H1 (cell line): Measurements from ENCODE around the gene CMTM1. TPM values are rescaled to one million over a fixed set of nuclear protein-coding genes. Genes with fewer than 3 reads are reported as not detected.

Experiments used
- CTCF ChIA-PET: fragments of 300-600 bp; sonication (Branson Sonifier 250); formaldehyde crosslinking; loops from one replicate; lab custom pipeline; 2021; ENCODE audit not compliant: partially characterized antibody; lab: Charles Lee
- POLR2A ChIA-PET: fragments of 300-600 bp; sonication (Branson Sonifier 250); formaldehyde crosslinking; loops from one replicate; lab custom pipeline; 2021; ENCODE audit warnings: inconsistent platforms; ENCODE audit not compliant: partially characterized antibody; lab: Charles Lee
- DNase-seq, 2 experiments: peaks; one replicate each; pipeline versions ENCODE4 v3.0.0 to v3.0.0-alpha.2; 2010 to 2022; ENCODE audit warnings: low spot score in 2 of 2, low read depth in 1 of 2, mixed read lengths in 1 of 2
- FAIRE-seq: peaks from 2 replicates; lab custom pipeline; 2011; peaks lifted over from hg19 to GRCh38; lab: Jason Lieb, UNC
- H2AFZ ChIP-seq: 2 replicates; pipeline ENCODE4 v1.8.1; 2012; ENCODE audit warnings: low read length, inconsistent platforms
- H2AK5ac ChIP-seq: 2 replicates; pipeline ENCODE4 v1.6.1; 2013; ENCODE audit warnings: low read depth, low read length
- H2BK120ac ChIP-seq: replicated peaks from 2 replicates; pipeline ENCODE3; 2013; ENCODE audit warnings: low read depth, low read length, inconsistent platforms
- H2BK12ac ChIP-seq: 2 replicates; pipeline ENCODE4 v1.6.1; 2013; ENCODE audit warnings: low read depth, low read length
- H2BK15ac ChIP-seq: 2 replicates; pipeline ENCODE4 v1.6.1; 2013; ENCODE audit warnings: low read length
- H2BK20ac ChIP-seq: 2 replicates; pipeline ENCODE4 v1.6.1; 2013; ENCODE audit warnings: low read length
- H2BK5ac ChIP-seq: 2 replicates; pipeline ENCODE4 v1.6.1; 2013; ENCODE audit warnings: low read depth, low read length
- H3K14ac ChIP-seq: 2 replicates; pipeline ENCODE4 v1.6.1; 2013; ENCODE audit warnings: inconsistent platforms; ENCODE audit not compliant: insufficient read length
- H3K18ac ChIP-seq: 2 replicates; pipeline ENCODE4 v1.6.1; 2013; ENCODE audit warnings: low read length; ENCODE audit errors: extremely low read depth
- H3K23ac ChIP-seq: 2 replicates; pipeline ENCODE4 v1.6.1; 2013; ENCODE audit warnings: inconsistent platforms; ENCODE audit not compliant: insufficient read length
- H3K23me2 ChIP-seq: 2 replicates; pipeline ENCODE4 v1.6.1; 2013; ENCODE audit warnings: low read depth, low read length
- H3K27ac ChIP-seq: 2 replicates; pipeline ENCODE4 v1.6.1; 2011; ENCODE audit warnings: low read depth, low read length, inconsistent platforms
- H3K27me3 ChIP-seq, 4 experiments: replicated peaks in 1 of 4; 1 replicate in 1 of 4; 2 replicates in 3 of 4; pipeline versions ENCODE4 v1.6.1 to v1.8.1; 2011 to 2013; ENCODE audit warnings: low read length in 3 of 4, mild to moderate bottlenecking in 3 of 4, inconsistent platforms in 2 of 4, mixed read lengths in 2 of 4, moderate library complexity in 1 of 4; ENCODE audit not compliant: control insufficient read depth in 3 of 4, insufficient read depth in 3 of 4; ENCODE audit errors: extremely low read depth in 1 of 4
- H3K36me3 ChIP-seq, 4 experiments: 2 replicates each; pipeline versions ENCODE4 v1.6.1 to v1.8.1; 2011 to 2013; ENCODE audit warnings: mild to moderate bottlenecking in 4 of 4, low read length in 3 of 4, moderate library complexity in 2 of 4, control low read depth in 1 of 4, inconsistent platforms in 1 of 4; ENCODE audit not compliant: insufficient read depth in 4 of 4, control insufficient read depth in 2 of 4
- H3K4ac ChIP-seq: replicated peaks from 2 replicates; pipeline ENCODE3; 2013; ENCODE audit warnings: low read length, low read depth, mixed read lengths, inconsistent platforms; ENCODE audit not compliant: insufficient read length
- H3K4me1 ChIP-seq, 4 experiments: replicated peaks in 1 of 4; 1 replicate in 1 of 4; 2 replicates in 3 of 4; pipeline versions ENCODE4 v1.6.1 to v1.8.1; 2011 to 2013; ENCODE audit warnings: low read length in 3 of 4, inconsistent platforms in 2 of 4, mixed read lengths in 1 of 4; ENCODE audit not compliant: insufficient read depth in 4 of 4, control insufficient read depth in 3 of 4
- H3K4me2 ChIP-seq, 2 experiments: 2 replicates each; pipeline versions ENCODE4 v1.6.1 to v1.8.1; 2011 to 2013; ENCODE audit warnings: low read depth in 2 of 2, low read length in 2 of 2, control low read depth in 1 of 2, inconsistent platforms in 1 of 2, mild to moderate bottlenecking in 1 of 2; ENCODE audit not compliant: insufficient read depth in 1 of 2
- H3K4me3 ChIP-seq, 4 experiments: fragments of 200-600, 300-600 bp in 1 of 4; sonication (generic), shearing (Covaris generic), sonication (Bioruptor Twin) in 1 of 4; 2 replicates each; pipeline versions ENCODE4 v1.5.1 to v1.8.1; 2011 to 2016; ENCODE audit warnings: low read length in 4 of 4, low read depth in 3 of 4, control low read depth in 2 of 4, inconsistent platforms in 2 of 4, mild to moderate bottlenecking in 2 of 4, mixed read lengths in 1 of 4, moderate library complexity in 1 of 4; ENCODE audit not compliant: insufficient read depth in 2 of 4; ENCODE audit errors: extremely low read depth in 1 of 4
- H3K56ac ChIP-seq: replicated peaks from 2 replicates; pipeline ENCODE3; 2013; ENCODE audit warnings: low read depth, mild to moderate bottlenecking, mixed read lengths, low read length, inconsistent platforms; ENCODE audit not compliant: insufficient read length
- H3K79me1 ChIP-seq: 2 replicates; pipeline ENCODE4 v1.6.1; 2013; ENCODE audit warnings: low read depth, low read length, control low read depth
- H3K79me2 ChIP-seq, 2 experiments: 2 replicates each; pipeline versions ENCODE4 v1.6.1 to v1.8.1; 2012 to 2013; ENCODE audit warnings: low read length in 2 of 2, mild to moderate bottlenecking in 2 of 2, inconsistent platforms in 1 of 2; ENCODE audit not compliant: insufficient read depth in 2 of 2, control insufficient read depth in 1 of 2
- H3K9ac ChIP-seq, 4 experiments: replicated peaks in 1 of 4; 1 replicate in 1 of 4; 2 replicates in 3 of 4; pipeline versions ENCODE4 v1.6.1 to v1.8.1; 2011 to 2013; ENCODE audit warnings: low read depth in 3 of 4, low read length in 3 of 4, control low read depth in 2 of 4, mild to moderate bottlenecking in 2 of 4, moderate library complexity in 2 of 4, inconsistent platforms in 1 of 4; ENCODE audit errors: extremely low read depth in 1 of 4
- H3K9me3 ChIP-seq, 2 experiments: 2 replicates each; pipeline versions ENCODE4 v1.6.1 to v1.8.1; 2012 to 2013; ENCODE audit warnings: mild to moderate bottlenecking in 2 of 2, moderate library complexity in 2 of 2, control low read depth in 1 of 2, inconsistent platforms in 1 of 2, low read depth in 1 of 2, low read length in 1 of 2, mixed read lengths in 1 of 2; ENCODE audit not compliant: insufficient read depth in 2 of 2
- H4K20me1 ChIP-seq, 2 experiments: replicated peaks in 1 of 2; 2 replicates each; pipeline versions ENCODE3 to v1.8.1; 2011 to 2013; ENCODE audit warnings: inconsistent platforms in 2 of 2, low read length in 2 of 2, mild to moderate bottlenecking in 1 of 2; ENCODE audit not compliant: insufficient read depth in 2 of 2, control insufficient read depth in 1 of 2
- H4K5ac ChIP-seq: 2 replicates; pipeline ENCODE4 v1.6.1; 2013; ENCODE audit warnings: low read length, low read depth, mixed read lengths, inconsistent platforms; ENCODE audit not compliant: insufficient read length
- H4K8ac ChIP-seq: 2 replicates; pipeline ENCODE4 v1.8.0; 2013; ENCODE audit warnings: mild to moderate bottlenecking, moderate library complexity, low read length, inconsistent platforms; ENCODE audit not compliant: insufficient read depth; ENCODE audit errors: extremely low read depth
- H4K91ac ChIP-seq: replicated peaks from 2 replicates; pipeline ENCODE3; 2013; ENCODE audit warnings: low read length, mixed read lengths, inconsistent platforms; ENCODE audit not compliant: insufficient read length
- ATF3 ChIP-seq: IDR thresholded peaks from 2 replicates; pipeline ENCODE4 v1.6.1; 2011; ENCODE audit warnings: low read depth, mild to moderate bottlenecking, low read length; ENCODE audit not compliant: insufficient read depth
- CBX5 ChIP-seq: fragments of 300-800, 300-1000 bp; sonication (generic); IDR thresholded peaks from 2 replicates; pipeline ENCODE4 v1.7.1; 2016; ENCODE audit warnings: antibody characterized with exemption, low read length, low read depth
- CTBP2 ChIP-seq: IDR thresholded peaks from 2 replicates; pipeline ENCODE4 v1.7.0; 2011; ENCODE audit warnings: borderline replicate concordance, mild to moderate bottlenecking, moderate library complexity, mixed read lengths, low read length; ENCODE audit not compliant: insufficient read depth, insufficient read length
- EP300 ChIP-seq, 2 experiments: IDR thresholded peaks; 1 replicate in 1 of 2; 2 replicates in 1 of 2; pipeline ENCODE4 v1.6.1; 2011 to 2012; ENCODE audit warnings: low read depth in 2 of 2, low read length in 2 of 2, mild to moderate bottlenecking in 2 of 2, borderline replicate concordance in 1 of 2, inconsistent platforms in 1 of 2, moderate library complexity in 1 of 2
- HDAC6 ChIP-seq: IDR thresholded peaks from one replicate; pipeline ENCODE4 v1.7.1; 2012; ENCODE audit warnings: low read depth, mild to moderate bottlenecking, inconsistent platforms, low read length, moderate library complexity
- JUN ChIP-seq: IDR thresholded peaks from 2 replicates; pipeline ENCODE4 v1.6.1; 2011; ENCODE audit warnings: low read depth, mild to moderate bottlenecking, improper control_type of control experiment, low read length
- KDM1A ChIP-seq: fragments of 200-600, 300-600 bp; sonication (generic); IDR thresholded peaks from 2 replicates; pipeline ENCODE4 v1.7.1; 2016; ENCODE audit warnings: mild to moderate bottlenecking, low read length, borderline replicate concordance
- RNF2 ChIP-seq: fragments of 200-900, 300-1000 bp; sonication (generic); IDR thresholded peaks from 2 replicates; pipeline ENCODE4 v1.7.1; 2016; ENCODE audit warnings: borderline replicate concordance, low read depth, mild to moderate bottlenecking, antibody characterized with exemption, low read length; ENCODE audit not compliant: poor library complexity, severe bottlenecking; ENCODE audit errors: missing control alignments
- SAP30 ChIP-seq: fragments of 300-600 bp; sonication (generic); IDR thresholded peaks from 2 replicates; pipeline ENCODE4 v1.7.1; 2012; ENCODE audit warnings: low read length, moderate library complexity, mild to moderate bottlenecking, inconsistent platforms; ENCODE audit not compliant: insufficient read depth, insufficient replicate concordance
- TAF7 ChIP-seq: optimal IDR thresholded peaks from 2 replicates; pipeline ENCODE3; 2011; ENCODE audit warnings: low read depth, mild to moderate bottlenecking, inconsistent platforms, low read length, moderate library complexity, borderline replicate concordance
- WGBS, 2 experiments: shearing (Covaris generic) in 1 of 2; methylation state at CpG; one replicate each; pipeline versions ENCODE4 v1.1.6 to v1.1.7; 2013 to 2015; ENCODE audit warnings: low lambda C conversion rate in 2 of 2, mixed read lengths in 2 of 2, inconsistent platforms in 1 of 2, low coverage in 1 of 2, missing lambda C conversion rate in 1 of 2; ENCODE audit not compliant: insufficient replicate concordance in 2 of 2, insufficient coverage in 1 of 2, insufficient read length in 1 of 2; ENCODE audit errors: extremely low coverage in 1 of 2, missing lambda C conversion rate in 1 of 2; 5-methylcytosine and 5-hydroxymethylcytosine counted together
- polyA plus RNA-seq, 7 experiments: library from polyadenylated mRNA; depleted of rRNA in 3 of 7; stranded (reverse) in 5 of 7; unstranded in 2 of 7; fragments of >200 nt in 5 of 7; fragments of 200-250 nt in 2 of 7; gene quantifications; 1 replicate in 5 of 7; 2 replicates in 1 of 7; 4 replicates in 1 of 7; pipeline versions ENCODE4 v1.2.1 to v1.2.3, GENCODE V29; 2011 to 2013; ENCODE audit warnings: missing spikeins in 2 of 7, mixed read lengths in 2 of 7
- total RNA-seq: library from RNA; stranded (reverse); fragmentation: NEBNext Ultra II Directional; extraction: Animal tissue kit (Norgen Biotek cat#: 25700); gene quantifications from 2 replicates; pipeline ENCODE4 v1.2.1, GENCODE V29; 2021

Gene CMTM1
- total and polyA plus RNA-seq, 2 of the 8 experiments (the other 6 are each of a cell fraction or from before 2014, with no cell fraction given), result 1.2 to 2.0 TPM

GRCh38 chr16:66561381-66562080 lies 4.7 kb upstream of the CMTM1 start:
- Histone ChIP-seq H2AFZ (no peak overlapping the region), H2BK5ac (no peak overlapping the region), H2BK120ac (no peak overlapping the region), H4K91ac (no peak overlapping the region), H3K79me2 (no peaks in the 10 kb centered on the region), H3K4me2 (no peak overlapping the region), H4K20me1 (peaks cover 0 to 2% of the 10 kb centered on the region in 2 experiments), H2AK5ac (no peak overlapping the region), H3K56ac (no peak overlapping the region), H3K23ac (no peak overlapping the region), H3K4me1 (no peaks in the 10 kb centered on the region), H3K79me1 (no peaks in the 10 kb centered on the region), H3K4ac (no peak overlapping the region), H3K14ac (no peak overlapping the region), H3K4me3 (no peak overlapping the region), H2BK15ac (no peak overlapping the region), H4K5ac (no peak overlapping the region), H3K18ac (no peak overlapping the region), H3K9ac (no peak overlapping the region), H3K36me3 (peaks cover 0 to under 1% (median 0%) of the 10 kb centered on the region in 4 experiments; a peak in 3 of 8 replicates), H3K27me3 (no peaks in the 10 kb centered on the region), H4K8ac (no peak overlapping the region), H2BK20ac (no peak overlapping the region), H3K27ac (no peak overlapping the region), H3K23me2 (no peaks in the 10 kb centered on the region), H2BK12ac (no peak overlapping the region), H3K9me3 (no peaks in the 10 kb centered on the region)
- FAIRE-seq (no peak), DNase-seq (no peak)
- ChIA-PET CTCF (interaction anchor here (1.3 to 5.2 kb wide), 5 partner anchors 9 to 307 kb away, joined by 4 to 25 read pairs (median 18); partner anchors contain the start of genes CKLF and CMTM2), POLR2A (interaction anchor here (1.0 to 1.1 kb wide), 3 partner anchors 10 to 11 kb away, joined by 3 to 4 read pairs (median 4); partner anchors contain the start of gene CKLF)
- 91% methylated on average over 3 of the region's 3 CpGs; no CpG with 5 or more reads in 1 of the 2 experiments for WGBS, 2 experiments
- no peak for TF ChIP-seq CBX5
- TF ChIP-seq TAF7, result no peak
- no peak for TF ChIP-seq KDM1A
- TF ChIP-seq EP300 (IDR thresholded peaks at IDR 0.05; ENCODE audit: borderline replicate concordance in 1 of 2, low read depth in 2 of 2, low read length in 2 of 2), result no peak
- TF ChIP-seq CTBP2, result no peak
- no peak for TF ChIP-seq ATF3
- TF ChIP-seq SAP30, result no peak
- TF ChIP-seq JUN, result no peak
- TF ChIP-seq RNF2, result no peak
- TF ChIP-seq HDAC6, result no peak
